ENCODE data around the gene GSTM3.

DNA sequence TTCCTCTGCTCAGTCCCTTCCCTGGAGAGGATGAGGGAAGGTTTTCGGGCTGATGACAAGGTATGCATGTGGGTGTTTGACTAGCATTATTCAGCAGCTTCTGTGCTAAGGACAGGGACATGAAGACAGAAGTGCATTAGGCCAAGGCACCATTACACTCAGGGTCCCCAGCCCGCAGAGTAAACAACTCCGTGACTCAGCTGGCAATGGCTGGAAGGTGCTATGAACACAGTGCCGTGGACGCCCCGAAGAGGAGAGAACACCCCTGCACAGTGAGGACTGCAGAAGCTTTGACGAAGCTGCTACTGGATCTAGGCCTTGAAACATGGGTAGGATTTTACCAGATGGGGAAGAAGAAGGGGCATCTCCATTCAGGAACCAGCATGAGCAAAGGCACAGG is 36.6 kb upstream of the GSTM3 start:
- TF ChIP-seq CTCF (IDR thresholded peaks at IDR 0.05) (no peak), POLR2A (IDR thresholded peaks at IDR 0.05) (no peak)

Data from sigmoid colon (tissue), 3 donors.